ENCODE measurements around the gene WNK3. TPM values are rescaled to one million over a fixed set of nuclear protein-coding genes. Genes with fewer than 3 reads are reported as not detected.

The WNK3 gene
- polyA plus RNA-seq, 1 experiment = 0.82 TPM

DNA sequence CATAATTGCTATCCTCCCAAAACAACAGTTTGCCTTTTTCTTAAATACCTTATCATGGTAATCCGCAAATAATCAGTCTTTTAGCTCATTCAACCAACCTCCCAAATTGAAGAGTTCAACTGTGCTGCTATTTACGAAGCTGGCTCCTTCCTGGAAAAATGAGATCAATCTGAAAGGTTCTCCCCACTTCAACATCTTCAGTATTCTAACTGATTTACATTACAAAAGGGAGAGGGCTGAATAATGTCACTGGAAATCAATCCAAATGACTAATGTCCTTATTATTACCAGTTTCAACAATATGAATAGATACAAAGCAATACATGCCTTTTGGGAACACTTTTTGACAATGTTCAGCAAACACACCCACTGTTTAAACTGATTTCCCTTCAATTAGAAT, 86.2 kb downstream of the WNK3 start:
- ChIA-PET CTCF (interaction anchor here (0.7 kb wide), 1 partner anchor 17 kb away, joined by 4 read pairs; no protein-coding TSS in a partner anchor), POLR2A (no interaction called here)
- no peak overlapping the region for H3K27ac ChIP-seq (ENCODE audit: low read depth, low read length)
- no peak overlapping the region for H3K4me3 ChIP-seq (ENCODE audit: low read depth, low read length)
- TF ChIP-seq, protein P1, sequence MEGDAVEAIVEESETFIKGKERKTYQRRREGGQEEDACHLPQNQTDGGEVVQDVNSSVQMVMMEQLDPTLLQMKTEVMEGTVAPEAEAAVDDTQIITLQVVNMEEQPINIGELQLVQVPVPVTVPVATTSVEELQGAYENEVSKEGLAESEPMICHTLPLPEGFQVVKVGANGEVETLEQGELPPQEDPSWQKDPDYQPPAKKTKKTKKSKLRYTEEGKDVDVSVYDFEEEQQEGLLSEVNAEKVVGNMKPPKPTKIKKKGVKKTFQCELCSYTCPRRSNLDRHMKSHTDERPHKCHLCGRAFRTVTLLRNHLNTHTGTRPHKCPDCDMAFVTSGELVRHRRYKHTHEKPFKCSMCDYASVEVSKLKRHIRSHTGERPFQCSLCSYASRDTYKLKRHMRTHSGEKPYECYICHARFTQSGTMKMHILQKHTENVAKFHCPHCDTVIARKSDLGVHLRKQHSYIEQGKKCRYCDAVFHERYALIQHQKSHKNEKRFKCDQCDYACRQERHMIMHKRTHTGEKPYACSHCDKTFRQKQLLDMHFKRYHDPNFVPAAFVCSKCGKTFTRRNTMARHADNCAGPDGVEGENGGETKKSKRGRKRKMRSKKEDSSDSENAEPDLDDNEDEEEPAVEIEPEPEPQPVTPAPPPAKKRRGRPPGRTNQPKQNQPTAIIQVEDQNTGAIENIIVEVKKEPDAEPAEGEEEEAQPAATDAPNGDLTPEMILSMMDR (IDR thresholded peaks at IDR 0.05; ENCODE audit: low read depth, low read length) = no peak
- H3K27me3 ChIP-seq (ENCODE audit: control insufficient read depth, insufficient read depth, low read length) = no peaks in the 10 kb centered on the region
- DNase-seq (ENCODE audit: low read depth, low spot score) = no peak
- no peaks in the 10 kb centered on the region for H3K9me3 ChIP-seq (ENCODE audit: control insufficient read depth, insufficient read depth, low read length)

DNA sequence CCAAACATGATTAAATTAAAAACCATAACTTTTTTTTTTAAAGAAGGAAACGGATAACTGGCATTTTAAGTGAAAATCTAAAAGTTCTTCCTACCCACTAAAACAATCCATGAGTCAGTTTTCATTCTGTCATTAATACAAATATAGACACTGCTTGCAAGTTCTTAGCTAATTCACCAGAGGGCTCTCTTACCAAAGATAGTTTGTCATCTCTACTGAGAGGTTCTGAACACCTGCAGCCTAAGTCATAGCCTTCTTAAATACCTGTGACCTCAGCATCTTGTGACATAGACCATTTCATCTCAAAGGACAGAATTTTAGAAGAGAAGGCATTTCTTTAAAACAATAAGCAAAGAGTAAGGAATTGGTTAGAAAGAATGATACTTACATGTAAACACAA, 109.5 kb downstream of the WNK3 start:
- ChIA-PET CTCF (interaction anchor here (1.3 kb wide), 1 partner anchor 12 kb away, joined by 3 read pairs; no protein-coding TSS in a partner anchor), POLR2A (no interaction called here)
- TF ChIP-seq, protein P1 (IDR thresholded peaks at IDR 0.05; ENCODE audit: low read depth, low read length) = peak; percentile 38
- Histone ChIP-seq H3K27ac (ENCODE audit: low read depth, low read length) (no peak overlapping the region), H3K27me3 (ENCODE audit: control insufficient read depth, insufficient read depth, low read length) (no peaks in the 10 kb centered on the region), H3K9me3 (ENCODE audit: control insufficient read depth, insufficient read depth, low read length) (no peaks in the 10 kb centered on the region), H3K4me3 (ENCODE audit: low read depth, low read length) (no peak overlapping the region)
- DNase-seq (ENCODE audit: low read depth, low spot score) = peak; percentile 1

DNA sequence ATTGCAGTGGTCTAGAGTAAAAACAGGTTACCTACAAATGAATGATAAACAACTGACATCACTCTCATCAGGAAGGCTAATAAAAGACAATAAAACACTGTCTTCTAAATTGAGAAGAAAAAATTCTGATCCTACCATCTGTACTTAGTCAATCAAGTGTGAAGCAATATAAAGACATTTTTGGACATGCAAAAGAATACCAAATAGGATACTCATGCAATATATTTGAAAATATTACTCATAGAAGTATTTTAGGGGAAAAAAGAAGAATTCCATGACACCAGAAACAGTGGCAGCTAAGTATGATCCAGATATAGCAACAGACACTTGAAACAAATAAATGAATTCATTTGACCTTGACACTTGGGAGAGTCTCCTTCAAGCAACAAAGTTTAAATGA, 111.0 kb downstream of the WNK3 start:
- no peaks in the 10 kb centered on the region for H3K27me3 ChIP-seq (ENCODE audit: control insufficient read depth, insufficient read depth, low read length)
- no peak overlapping the region for H3K27ac ChIP-seq (ENCODE audit: low read depth, low read length)
- no peaks in the 10 kb centered on the region for H3K9me3 ChIP-seq (ENCODE audit: control insufficient read depth, insufficient read depth, low read length)
- TF ChIP-seq, protein P1 (IDR thresholded peaks at IDR 0.05; ENCODE audit: low read depth, low read length) = no peak
- H3K4me3 ChIP-seq (ENCODE audit: low read depth, low read length) = no peak overlapping the region
- no peak for DNase-seq (ENCODE audit: low read depth, low spot score)
- POLR2A ChIA-PET = no interaction called here
- CTCF ChIA-PET = no interaction called here

DNA sequence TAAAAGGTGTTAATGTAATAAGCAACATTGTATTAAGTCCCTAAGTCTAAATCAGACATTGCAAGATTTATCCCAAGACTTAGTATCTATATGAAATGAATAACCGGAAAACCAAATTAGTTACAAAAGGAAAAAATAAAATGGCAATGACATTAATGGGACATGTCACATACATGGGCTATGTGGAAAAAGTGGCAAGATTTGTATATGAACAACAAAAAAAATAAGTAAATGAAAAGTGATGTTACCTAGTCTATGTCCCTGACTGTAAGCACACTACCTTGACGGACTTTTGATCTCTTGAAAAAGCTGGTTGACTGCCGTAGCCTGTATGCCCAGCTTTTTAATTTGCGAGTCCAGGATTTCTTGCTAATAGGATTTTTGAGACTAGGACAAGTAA, 119.3 kb downstream of the WNK3 start:
- Histone ChIP-seq H3K27me3 (ENCODE audit: control insufficient read depth, insufficient read depth, low read length) (no peaks in the 10 kb centered on the region), H3K4me3 (ENCODE audit: low read depth, low read length) (no peak overlapping the region), H3K9me3 (ENCODE audit: control insufficient read depth, insufficient read depth, low read length) (no peaks in the 10 kb centered on the region), H3K27ac (ENCODE audit: low read depth, low read length) (no peak overlapping the region)
- ChIA-PET CTCF (no interaction called here), POLR2A (no interaction called here)
- TF ChIP-seq, protein P1 (IDR thresholded peaks at IDR 0.05; ENCODE audit: low read depth, low read length) = no peak
- DNase-seq (ENCODE audit: low read depth, low spot score) = no peak

DNA sequence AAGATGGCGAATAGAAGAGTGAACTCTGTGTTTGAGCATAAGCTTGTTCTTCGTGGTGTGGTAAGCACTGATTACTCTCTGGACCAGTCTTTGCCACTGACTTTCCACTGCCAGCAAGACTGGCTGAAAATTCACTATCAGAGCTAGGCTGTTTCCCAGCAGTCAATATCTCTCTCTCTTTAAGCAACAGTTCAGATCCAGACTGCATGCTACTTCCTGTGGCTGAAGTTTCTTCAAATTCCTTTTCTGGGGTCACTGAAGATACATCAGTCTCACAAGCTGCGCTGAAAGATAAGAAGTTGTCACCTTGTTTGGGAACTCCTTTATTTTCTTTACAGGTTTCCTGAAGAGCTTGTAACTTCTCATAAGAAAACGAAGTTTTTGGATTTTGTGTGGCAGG, 120.8 kb downstream of the WNK3 start:
- POLR2A ChIA-PET = no interaction called here
- Histone ChIP-seq H3K9me3 (ENCODE audit: control insufficient read depth, insufficient read depth, low read length) (no peaks in the 10 kb centered on the region), H3K4me3 (ENCODE audit: low read depth, low read length) (no peak overlapping the region), H3K27ac (ENCODE audit: low read depth, low read length) (no peak overlapping the region), H3K27me3 (ENCODE audit: control insufficient read depth, insufficient read depth, low read length) (no peaks in the 10 kb centered on the region)
- CTCF ChIA-PET = no interaction called here
- DNase-seq (ENCODE audit: low read depth, low spot score) = no peak
- TF ChIP-seq, protein P1 (IDR thresholded peaks at IDR 0.05; ENCODE audit: low read depth, low read length) = no peak
